NB4 (cell line): ENCODE data around the gene NT5DC1.

ENCODE experiments used
- DNase-seq: peaks from one replicate; pipeline ENCODE4 v3.0.0; 2010; ENCODE audit warnings: low read depth
- H3K4me3 ChIP-seq: one replicate; pipeline ENCODE4 v1.5.1; 2011; ENCODE audit warnings: mild to moderate bottlenecking, low read depth, low read length, moderate library complexity
- MYC ChIP-seq: IDR thresholded peaks from 2 replicates; pipeline ENCODE4 v1.6.1; 2011; ENCODE audit warnings: low read depth, low read length
- POLR2A ChIP-seq: IDR thresholded peaks from 2 replicates; pipeline ENCODE4 v1.6.1; 2011; ENCODE audit warnings: mild to moderate bottlenecking; ENCODE audit not compliant: insufficient read length; ENCODE audit errors: extremely low read depth
- TF ChIP-seq, protein P1 (sequence below): IDR thresholded peaks from 2 replicates; pipeline ENCODE4 v1.6.1; 2011; ENCODE audit warnings: low read depth, low read length
- TF ChIP-seq, protein P2 (sequence below): IDR thresholded peaks from one replicate; pipeline ENCODE4 v1.5.1; 2012; ENCODE audit warnings: low read depth, low read length

Gene NT5DC1

DNA sequence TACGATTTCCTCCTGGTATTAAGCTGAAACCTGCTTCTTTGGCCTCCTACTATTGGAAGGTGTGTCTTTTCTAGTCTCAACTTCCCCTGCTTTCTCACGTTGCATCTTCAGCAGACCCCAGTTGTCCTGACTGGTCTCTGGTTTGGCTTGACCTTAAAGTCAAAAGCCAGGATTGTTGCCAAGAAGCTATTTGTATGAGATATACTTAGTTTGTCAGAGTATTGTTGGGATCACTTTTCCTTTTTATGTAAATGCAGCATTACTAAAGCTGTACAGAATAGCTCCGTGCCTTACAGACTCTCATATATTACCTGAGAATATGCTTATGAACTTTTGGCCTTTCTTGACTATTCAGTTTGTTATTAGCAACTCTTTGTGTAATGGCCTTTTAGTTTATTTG is 92.1 kb downstream of the NT5DC1 start:
- TF ChIP-seq POLR2A (no peak), MYC (no peak)
- TF ChIP-seq, protein P1, sequence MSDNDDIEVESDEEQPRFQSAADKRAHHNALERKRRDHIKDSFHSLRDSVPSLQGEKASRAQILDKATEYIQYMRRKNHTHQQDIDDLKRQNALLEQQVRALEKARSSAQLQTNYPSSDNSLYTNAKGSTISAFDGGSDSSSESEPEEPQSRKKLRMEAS = no peak
- TF ChIP-seq, protein P2, sequence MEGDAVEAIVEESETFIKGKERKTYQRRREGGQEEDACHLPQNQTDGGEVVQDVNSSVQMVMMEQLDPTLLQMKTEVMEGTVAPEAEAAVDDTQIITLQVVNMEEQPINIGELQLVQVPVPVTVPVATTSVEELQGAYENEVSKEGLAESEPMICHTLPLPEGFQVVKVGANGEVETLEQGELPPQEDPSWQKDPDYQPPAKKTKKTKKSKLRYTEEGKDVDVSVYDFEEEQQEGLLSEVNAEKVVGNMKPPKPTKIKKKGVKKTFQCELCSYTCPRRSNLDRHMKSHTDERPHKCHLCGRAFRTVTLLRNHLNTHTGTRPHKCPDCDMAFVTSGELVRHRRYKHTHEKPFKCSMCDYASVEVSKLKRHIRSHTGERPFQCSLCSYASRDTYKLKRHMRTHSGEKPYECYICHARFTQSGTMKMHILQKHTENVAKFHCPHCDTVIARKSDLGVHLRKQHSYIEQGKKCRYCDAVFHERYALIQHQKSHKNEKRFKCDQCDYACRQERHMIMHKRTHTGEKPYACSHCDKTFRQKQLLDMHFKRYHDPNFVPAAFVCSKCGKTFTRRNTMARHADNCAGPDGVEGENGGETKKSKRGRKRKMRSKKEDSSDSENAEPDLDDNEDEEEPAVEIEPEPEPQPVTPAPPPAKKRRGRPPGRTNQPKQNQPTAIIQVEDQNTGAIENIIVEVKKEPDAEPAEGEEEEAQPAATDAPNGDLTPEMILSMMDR = no peak
- no peak overlapping the region for H3K4me3 ChIP-seq

DNA sequence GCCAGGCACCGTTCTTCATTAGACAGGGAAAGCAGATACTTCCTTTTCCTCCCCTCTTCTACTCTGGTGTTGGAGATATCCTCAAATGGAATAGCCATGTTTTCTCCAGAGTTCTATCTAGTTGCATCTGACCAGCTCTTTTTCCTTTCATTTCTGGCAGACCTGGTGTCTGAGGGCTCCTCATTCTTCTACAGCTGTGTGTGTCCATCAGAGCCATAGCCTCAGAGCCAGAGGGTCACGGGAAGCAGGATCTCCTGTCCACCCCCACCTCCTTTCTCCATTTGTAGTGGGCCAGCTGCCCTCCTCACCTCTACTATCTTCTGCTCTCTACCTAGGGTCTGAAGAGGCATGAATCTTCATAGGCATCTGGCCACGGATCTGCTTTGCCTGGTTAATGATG is 96.2 kb downstream of the NT5DC1 start:
- H3K4me3 ChIP-seq = no peak overlapping the region
- TF ChIP-seq, protein P2 = no peak
- TF ChIP-seq, protein P1 = no peak
- no peak for DNase-seq

More for the DNA sequence above, 92.1 kb downstream of the NT5DC1 start:
- no peak for DNase-seq

DNA sequence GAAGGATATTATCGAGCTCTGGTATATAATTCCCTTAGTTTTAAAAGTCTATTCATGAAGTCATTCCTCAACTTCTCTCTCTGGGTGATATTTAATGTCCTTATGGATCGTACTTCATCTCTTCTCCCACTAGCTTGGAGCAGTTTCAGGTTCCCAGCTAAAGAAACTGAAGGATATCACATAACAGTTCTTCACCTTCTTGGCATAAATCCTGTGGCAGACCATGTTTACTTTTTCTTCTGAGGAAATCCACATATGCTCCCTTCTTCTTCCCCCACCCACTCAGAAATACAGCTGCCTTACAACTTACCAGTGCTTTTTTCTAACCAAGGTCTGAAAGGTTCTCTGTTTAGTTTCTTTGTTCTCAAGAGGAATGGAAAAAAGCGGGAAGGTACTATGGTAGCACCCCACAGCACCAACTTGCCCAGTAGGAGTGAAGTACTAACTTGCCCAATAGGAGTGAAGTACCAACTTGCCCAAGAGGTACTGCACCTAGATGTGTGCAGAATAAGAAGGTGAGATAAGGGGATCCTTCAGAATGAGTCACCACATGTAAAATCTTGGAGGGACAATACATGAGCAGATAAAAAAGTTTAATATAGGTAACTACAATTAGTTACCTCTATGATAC is 100.1 kb downstream of the NT5DC1 start:
- DNase-seq = no peak
- H3K4me3 ChIP-seq = no peak overlapping the region
- TF ChIP-seq MYC (no peak), POLR2A (no peak)
- TF ChIP-seq, protein P2 = no peak
- TF ChIP-seq, protein P1 = no peak

DNA sequence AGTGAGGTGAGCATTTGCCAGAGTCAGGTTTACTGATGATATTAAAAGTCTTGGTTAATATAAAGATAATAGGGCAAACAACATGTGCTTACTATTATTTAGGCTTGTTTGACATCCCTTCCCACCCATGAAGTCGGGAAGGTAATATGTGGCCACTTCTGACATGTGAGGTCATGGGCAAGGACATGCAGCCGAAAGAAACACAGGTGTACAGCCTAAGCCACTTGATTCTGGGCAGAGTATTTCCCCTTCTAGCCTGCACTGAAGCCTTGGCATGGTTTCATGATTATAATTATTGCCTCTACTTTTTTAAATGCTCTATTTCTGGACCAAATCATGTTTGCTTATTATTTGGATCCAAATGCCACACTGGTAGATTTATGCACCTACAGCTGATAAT is 100.9 kb downstream of the NT5DC1 start:
- DNase-seq = no peak
- TF ChIP-seq, protein P1 = no peak
- TF ChIP-seq MYC (no peak), POLR2A (no peak)
- TF ChIP-seq, protein P2 = no peak
- no peak overlapping the region for H3K4me3 ChIP-seq

DNA sequence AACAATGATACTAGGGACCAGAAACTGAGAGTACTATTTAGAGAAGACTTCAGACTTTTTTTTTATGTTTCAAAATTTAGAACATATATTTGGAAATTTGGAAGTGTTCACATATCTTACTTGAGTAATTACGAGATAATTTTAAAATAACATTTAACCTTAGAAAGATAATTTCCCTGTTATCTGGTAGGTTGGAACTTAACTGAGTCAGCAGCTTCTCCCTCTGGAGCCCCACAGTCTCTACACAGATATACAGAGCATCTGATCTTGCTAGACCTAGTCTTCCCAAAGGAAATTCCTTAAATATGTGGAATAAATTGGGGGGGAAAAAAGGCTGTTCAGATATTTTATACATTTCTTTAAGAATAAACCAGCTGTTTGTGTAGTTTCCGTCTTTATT is 104.6 kb downstream of the NT5DC1 start:
- no peak overlapping the region for H3K4me3 ChIP-seq
- TF ChIP-seq MYC = no peak
- TF ChIP-seq, protein P2 = no peak
- no peak for TF ChIP-seq POLR2A
- TF ChIP-seq, protein P1 = no peak
- no peak for DNase-seq
